Brain microvascular endothelial cell (primary cell): ENCODE data around the gene TOGARAM1.

ENCODE experiments used
- DNase-seq: peaks from one replicate; pipeline ENCODE4 v3.0.0-alpha.2; 2020
- H3K27ac ChIP-seq: fragments of 250-450 bp; sonication (Bioruptor Pico); 2 replicates; pipeline ENCODE4 v1.5.1; 2020; ENCODE audit warnings: mild to moderate bottlenecking, moderate library complexity
- H3K27me3 ChIP-seq: fragments of 250-450 bp; sonication (Bioruptor Pico); replicated peaks from 2 replicates; pipeline ENCODE4 v1.5.1; 2020; ENCODE audit warnings: mild to moderate bottlenecking
- H3K36me3 ChIP-seq: fragments of 250-450 bp; sonication (Bioruptor Pico); replicated peaks from 2 replicates; pipeline ENCODE4 v1.5.1; 2020; ENCODE audit warnings: mild to moderate bottlenecking
- H3K4me3 ChIP-seq: 2 replicates; pipeline ENCODE4 v1.5.1; 2011; ENCODE audit warnings: low read depth, mild to moderate bottlenecking, control low read depth, low read length, moderate library complexity
- CTCF ChIP-seq: IDR thresholded peaks from 2 replicates; pipeline ENCODE4 v1.5.1; 2011; ENCODE audit warnings: low read depth, mild to moderate bottlenecking, moderate library complexity, low read length, control low read depth, inconsistent platforms; ENCODE audit errors: missing control alignments
- in situ Hi-C: cut with HindIII; loops from 2 replicates; pipeline ENCODE4 v1.10.0; 2017; ENCODE audit warnings: low sequenced_read_pairs, low pct_ligation_motif_present

The TOGARAM1 gene

GRCh38 chr14:45041641-45042040 lies 79.7 kb downstream of the TOGARAM1 start:
- in situ Hi-C loops, result no loop called here
- no peak for DNase-seq
- no peak for TF ChIP-seq CTCF
- Histone ChIP-seq H3K4me3 (no peak overlapping the region), H3K27ac (no peak overlapping the region), H3K36me3 (peaks cover 3% of the 10 kb centered on the region), H3K27me3 (no peaks in the 10 kb centered on the region)

- no peak for DNase-seq
- H3K4me3 ChIP-seq, result no peak overlapping the region
- no peak for TF ChIP-seq CTCF
- peaks cover 3% of the 10 kb centered on the region for H3K36me3 ChIP-seq
- H3K27me3 ChIP-seq, result no peaks in the 10 kb centered on the region
- in situ Hi-C loops, result no loop called here
- no peak overlapping the region for H3K27ac ChIP-seq
Measured at GRCh38 chr14:45044638-45045037, 82.6 kb downstream of the TOGARAM1 start.

DNA sequence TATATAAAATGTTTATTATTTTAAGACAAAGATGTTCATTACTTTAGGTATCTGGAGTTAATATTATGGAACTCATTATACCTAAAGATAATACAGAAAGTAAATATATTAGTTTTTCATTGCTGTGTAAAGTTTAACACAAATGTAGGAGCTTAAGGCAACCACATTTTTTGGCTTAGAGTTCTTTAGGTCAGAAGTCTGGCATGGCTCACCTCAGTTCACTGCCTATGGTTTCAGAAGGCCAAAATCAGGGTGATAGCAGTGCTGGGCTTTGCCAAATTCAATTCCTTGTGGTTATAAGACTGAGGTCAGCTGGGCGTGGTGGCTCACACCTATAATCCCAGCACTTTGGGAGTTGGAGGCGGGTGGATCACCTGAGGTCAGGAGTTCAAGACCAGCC lies 86.4 kb downstream of the TOGARAM1 start:
- Histone ChIP-seq H3K27ac (no peak overlapping the region), H3K27me3 (no peaks in the 10 kb centered on the region), H3K4me3 (no peak overlapping the region), H3K36me3 (peaks cover 3% of the 10 kb centered on the region)
- TF ChIP-seq CTCF, result no peak
- DNase-seq, result no peak
- in situ Hi-C loops, result no loop called here

DNA sequence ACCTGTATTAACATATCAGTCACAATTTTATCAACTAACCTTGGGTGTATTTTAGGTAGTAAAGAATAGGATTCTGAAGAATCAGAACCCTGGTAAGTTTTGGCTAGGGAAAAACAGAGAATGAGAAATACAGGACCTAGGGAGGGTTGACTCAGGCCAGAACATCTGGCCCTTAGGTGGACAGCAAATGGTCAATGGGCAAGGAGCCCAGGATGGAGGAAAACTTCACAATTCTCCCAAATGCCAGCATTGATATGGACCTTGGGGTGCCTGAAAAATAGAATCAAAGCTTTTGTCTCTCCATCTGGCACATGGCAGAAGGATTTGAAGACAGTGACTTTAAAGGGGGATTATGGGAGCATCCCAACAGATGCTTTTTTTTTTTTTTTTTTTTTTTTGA lies 89.2 kb downstream of the TOGARAM1 start:
- Histone ChIP-seq H3K36me3 (peaks cover 1% of the 10 kb centered on the region), H3K27ac (no peak overlapping the region), H3K4me3 (no peak overlapping the region), H3K27me3 (no peaks in the 10 kb centered on the region)
- no peak for DNase-seq
- no peak for TF ChIP-seq CTCF
- in situ Hi-C loops, result no loop called here

- H3K27me3 ChIP-seq, result no peaks in the 10 kb centered on the region
- no peak overlapping the region for H3K4me3 ChIP-seq
- no peak for TF ChIP-seq CTCF
- H3K36me3 ChIP-seq, result no peaks in the 10 kb centered on the region
- no peak overlapping the region for H3K27ac ChIP-seq
- no peak for DNase-seq
- in situ Hi-C loops, result no loop called here
Measured at GRCh38 chr14:45051896-45052295, 89.9 kb downstream of the TOGARAM1 start.

DNA sequence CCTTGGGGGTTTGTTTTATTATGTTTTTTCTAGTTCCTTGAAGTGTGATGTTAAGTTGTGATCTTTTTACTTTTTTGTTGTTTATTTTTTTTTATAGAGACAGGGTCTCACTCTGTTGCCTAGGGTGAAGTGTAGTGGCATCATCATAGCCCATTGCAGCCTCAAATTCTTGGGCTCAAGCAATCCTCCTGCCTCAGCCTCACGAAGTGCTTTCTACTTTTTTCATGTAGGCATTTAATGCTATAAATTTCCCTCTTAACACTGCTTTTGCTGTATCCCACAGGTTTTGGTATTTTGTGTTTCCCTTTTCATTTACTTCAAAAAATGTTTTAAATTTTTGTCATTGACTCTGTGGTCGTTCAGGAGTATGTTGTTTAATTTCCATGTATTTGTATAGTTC lies 95.4 kb downstream of the TOGARAM1 start:
- no peaks in the 10 kb centered on the region for H3K27me3 ChIP-seq
- H3K4me3 ChIP-seq, result no peak overlapping the region
- no peak overlapping the region for H3K27ac ChIP-seq
- no peaks in the 10 kb centered on the region for H3K36me3 ChIP-seq
- in situ Hi-C loops, result no loop called here
- DNase-seq, result no peak
- no peak for TF ChIP-seq CTCF
